ENCODE measurements around the gene SLC44A4.
"Not testable (repeated sequence)": the region's sequence is repeated elsewhere in the genome, so short reads cannot be mapped to it uniquely, and the experiment has no call there.

SLC44A4 gene

GRCh38 chr6:31878726-31879125 is at the start of gene SLC44A4:
TSS of gene SLC44A4 (minus strand) at chr6:31878997. CDS start at chr6:31878980, 17 bp downstream.
- DNase-seq (ENCODE audit: low read depth, low spot score) = no peak

- DNase-seq (ENCODE audit: low read depth, low spot score) = no peak
Measured at GRCh38 chr6:31928672-31928939, 49.8 kb upstream of the SLC44A4 start.

GRCh38 chr6:31927863-31928671 is 49.3 kb upstream of the SLC44A4 start:
- DNase-seq (ENCODE audit: low read depth, low spot score) = no peak

GRCh38 chr6:31927242-31927862 is 48.6 kb upstream of the SLC44A4 start, which contains the start of gene C2:
TSS of gene C2 (plus strand) at chr6:31927717. CDS start at chr6:31927753, 36 bp downstream.
- no peak for DNase-seq (ENCODE audit: low read depth, low spot score)

- DNase-seq (ENCODE audit: low read depth, low spot score) = no peak
Measured at GRCh38 chr6:31922942-31923341, 44.1 kb upstream of the SLC44A4 start.

- no peak for DNase-seq (ENCODE audit: low read depth, low spot score)
Measured at GRCh38 chr6:31920811-31921210, 42.0 kb upstream of the SLC44A4 start.

- DNase-seq (ENCODE audit: low read depth, low spot score) = no peak
Measured at GRCh38 chr6:31919624-31920303, 41.0 kb upstream of the SLC44A4 start.

- DNase-seq (ENCODE audit: low read depth, low spot score) = no peak
Measured at GRCh38 chr6:31918069-31918720, 39.4 kb upstream of the SLC44A4 start.

- no peak for DNase-seq (ENCODE audit: low read depth, low spot score)
Measured at GRCh38 chr6:31915756-31916155, 37.0 kb upstream of the SLC44A4 start.

GRCh38 chr6:31915351-31915750 is 36.6 kb upstream of the SLC44A4 start:
- no peak for DNase-seq (ENCODE audit: low read depth, low spot score)

GRCh38 chr6:31911826-31912585 is 33.2 kb upstream of the SLC44A4 start:
- no peak for DNase-seq (ENCODE audit: low read depth, low spot score)

- not testable (repeated sequence) for DNase-seq (ENCODE audit: low read depth, low spot score)
Measured at GRCh38 chr6:31909298-31909697, 30.5 kb upstream of the SLC44A4 start.

- DNase-seq (ENCODE audit: low read depth, low spot score) = no peak
Measured at GRCh38 chr6:31908791-31909190, 30.0 kb upstream of the SLC44A4 start.

GRCh38 chr6:31908255-31908654 is 29.5 kb upstream of the SLC44A4 start:
- not testable (repeated sequence) for DNase-seq (ENCODE audit: low read depth, low spot score)

GRCh38 chr6:31907158-31907813 is 28.5 kb upstream of the SLC44A4 start:
- DNase-seq (ENCODE audit: low read depth, low spot score) = no peak

GRCh38 chr6:31906727-31907126 is 27.9 kb upstream of the SLC44A4 start:
- not testable (repeated sequence) for DNase-seq (ENCODE audit: low read depth, low spot score)

- DNase-seq (ENCODE audit: low read depth, low spot score) = no peak
Measured at GRCh38 chr6:31906122-31906521, 27.3 kb upstream of the SLC44A4 start.

- DNase-seq (ENCODE audit: low read depth, low spot score) = no peak
Measured at GRCh38 chr6:31905041-31905440, 26.2 kb upstream of the SLC44A4 start.

GRCh38 chr6:31903957-31904356 is 25.2 kb upstream of the SLC44A4 start:
- no peak for DNase-seq (ENCODE audit: low read depth, low spot score)

- peak; percentile 95 for DNase-seq (ENCODE audit: low read depth, low spot score)
Measured at GRCh38 chr6:31901953-31902643, 23.3 kb upstream of the SLC44A4 start, which contains the start of gene ZBTB12. TSS of gene ZBTB12 (minus strand) at chr6:31902086. CDS start at chr6:31901305, 781 bp downstream.
